NCI-H1930 (cell line): ENCODE results near the gene SERINC3.

Source experiments
- DNase-seq, 2 experiments: peaks; one replicate each; lab custom pipeline; 2025; lab: John Stamatoyannopoulos, UW

Gene SERINC3

DNA sequence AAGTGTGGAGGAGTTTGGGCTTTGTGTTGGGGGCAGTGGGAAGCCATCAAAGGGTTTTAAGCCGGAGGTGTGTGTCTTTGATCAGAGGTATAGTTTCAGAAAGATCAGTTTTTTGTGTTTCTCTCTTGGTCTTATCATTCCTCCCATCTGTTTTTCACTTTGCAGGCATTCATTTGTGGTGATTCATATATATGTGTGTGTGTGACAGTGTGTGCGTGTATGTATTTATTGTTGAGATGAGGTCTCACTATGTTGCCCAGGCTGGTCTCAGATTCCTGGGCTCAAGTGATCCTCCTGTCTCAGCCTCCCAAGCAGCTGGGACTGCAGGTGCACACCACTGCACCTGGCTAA, 11.1 kb upstream of the SERINC3 start:
- DNase-seq: no peak

DNA sequence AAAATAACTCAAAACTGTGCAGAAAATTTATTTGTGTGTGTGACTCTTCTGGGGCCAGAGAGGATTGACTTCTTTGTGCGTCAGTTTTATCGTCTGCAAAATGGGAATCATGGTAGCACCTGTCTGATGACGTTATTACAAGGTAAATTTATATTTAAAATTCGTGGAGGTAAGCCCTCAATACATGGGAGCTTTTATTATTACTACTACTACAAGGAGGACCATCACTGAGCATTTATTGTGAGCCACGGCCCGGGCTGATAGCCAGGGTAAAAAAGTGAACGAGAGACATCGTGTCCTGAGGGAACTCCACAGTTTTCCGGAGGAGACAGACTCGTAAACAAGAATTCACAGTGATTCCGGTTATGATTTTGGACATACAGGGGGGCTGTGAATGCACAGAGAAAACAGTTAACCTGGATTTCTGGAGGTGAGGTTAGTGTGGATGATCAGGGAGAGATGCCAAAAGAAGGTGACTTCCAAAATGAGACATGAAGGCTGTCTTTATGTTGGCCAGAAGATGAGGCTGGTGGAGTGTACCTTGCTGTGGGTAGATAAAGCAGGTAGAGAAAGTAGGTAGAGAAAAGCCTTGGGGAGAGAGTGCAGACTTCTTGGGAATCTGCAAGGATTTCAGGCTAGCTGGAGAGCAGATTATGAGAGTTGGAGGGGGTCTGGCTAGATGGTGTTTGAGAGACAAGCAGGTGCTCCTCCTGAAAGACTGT, 10.6 kb upstream of the SERINC3 start:
- DNase-seq: no peak

DNA sequence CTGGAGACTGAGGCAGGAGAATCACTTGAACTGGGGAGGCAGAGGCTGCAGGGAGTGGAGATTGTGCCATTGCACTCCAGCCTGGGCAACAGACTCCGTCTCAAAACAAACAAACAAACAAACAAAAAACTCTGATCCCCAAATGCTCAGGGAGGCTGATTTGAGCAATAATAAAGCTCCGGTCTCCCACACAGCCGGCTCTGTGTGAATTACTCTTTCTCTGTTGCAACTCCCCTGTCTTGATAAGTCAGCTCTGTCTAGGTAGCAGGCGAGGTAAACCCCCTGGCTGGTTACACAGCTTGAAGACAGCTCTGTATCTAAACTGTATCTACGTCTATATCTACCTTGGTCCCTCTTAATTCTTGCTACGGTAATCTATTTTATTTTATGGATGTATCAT, 6.4 kb upstream of the SERINC3 start:
- DNase-seq: no peak

DNA sequence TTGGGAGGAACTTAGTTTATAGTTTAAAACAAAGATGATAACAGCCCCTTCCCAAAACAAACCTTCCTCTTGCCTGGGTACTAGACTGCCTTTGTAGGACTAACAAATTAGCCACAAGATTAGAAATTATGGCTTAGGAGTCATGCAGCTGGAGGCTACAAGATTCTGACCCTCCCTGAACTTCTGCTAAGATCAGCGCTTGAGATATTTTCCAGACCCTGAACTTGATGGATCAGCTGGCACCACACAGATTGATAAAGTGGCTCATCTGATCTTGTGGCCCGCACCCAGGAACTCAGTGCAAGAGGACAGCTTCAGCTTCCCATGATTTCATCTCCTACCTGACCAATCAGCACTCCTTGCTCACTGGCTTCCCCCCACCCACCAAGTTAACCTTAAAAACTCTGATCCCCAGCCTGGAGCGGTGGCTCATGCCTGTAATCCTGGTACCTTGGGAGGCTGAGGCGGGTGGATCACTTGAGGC, 5.9 kb upstream of the SERINC3 start:
- DNase-seq: no peak

DNA sequence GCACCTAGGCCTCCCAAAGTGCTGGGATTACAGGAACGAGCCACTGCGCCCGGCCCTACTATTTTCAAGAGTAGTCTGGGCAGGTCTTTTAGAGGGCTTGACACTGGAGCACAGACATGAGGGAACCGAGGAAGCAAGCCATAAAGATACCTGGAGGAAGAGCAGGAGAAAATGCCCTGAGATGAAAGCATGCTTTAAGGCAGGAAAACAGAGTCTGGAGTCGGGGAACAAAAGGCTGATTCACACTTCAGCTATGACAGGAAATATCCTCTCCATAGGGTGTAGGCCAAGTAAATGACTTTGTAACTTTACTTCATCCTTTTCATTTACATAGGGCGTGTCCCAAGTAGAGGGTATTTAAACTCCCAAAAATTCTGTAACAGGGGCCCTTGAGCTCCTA, 4.3 kb upstream of the SERINC3 start:
- DNase-seq: no peak

DNA sequence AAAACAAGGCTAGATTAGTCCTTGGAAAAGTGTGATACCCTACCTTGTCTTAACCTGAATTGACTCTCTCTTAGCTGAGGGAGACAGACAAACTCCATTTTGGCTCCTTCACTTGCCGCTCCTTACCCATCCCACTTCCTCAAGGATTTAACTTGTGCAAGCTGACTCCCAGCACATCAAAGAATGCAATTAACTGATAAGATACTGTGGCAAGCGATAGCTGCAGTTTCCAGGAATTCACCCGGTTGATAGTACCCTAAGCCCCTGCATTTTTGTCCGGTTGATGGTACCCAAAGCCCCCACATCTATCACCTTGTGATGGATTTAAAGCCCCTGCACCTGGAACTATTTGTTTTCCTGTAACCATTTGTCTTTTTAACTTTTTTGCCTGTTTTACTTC, 1.9 kb upstream of the SERINC3 start:
- DNase-seq: no peak

DNA sequence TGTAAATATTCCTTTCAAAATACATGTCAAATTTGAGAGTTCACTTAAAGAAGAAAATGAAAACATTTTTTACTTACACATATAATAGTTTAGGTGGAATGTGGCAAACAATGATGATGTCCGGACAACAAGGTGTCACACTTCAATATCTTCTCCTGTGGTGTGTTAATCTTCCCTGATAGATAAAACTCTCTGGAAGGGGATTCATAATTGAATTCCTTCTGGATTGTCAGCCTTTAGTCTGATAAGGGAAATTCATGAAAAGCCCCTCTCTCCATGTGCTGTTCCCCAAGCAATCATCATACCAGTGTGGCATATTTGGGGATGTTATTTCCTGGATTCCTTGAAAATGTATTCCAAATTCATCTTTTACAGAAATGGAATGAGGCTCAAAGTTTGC, 971 bp upstream of the SERINC3 start:
- DNase-seq: no peak

DNA sequence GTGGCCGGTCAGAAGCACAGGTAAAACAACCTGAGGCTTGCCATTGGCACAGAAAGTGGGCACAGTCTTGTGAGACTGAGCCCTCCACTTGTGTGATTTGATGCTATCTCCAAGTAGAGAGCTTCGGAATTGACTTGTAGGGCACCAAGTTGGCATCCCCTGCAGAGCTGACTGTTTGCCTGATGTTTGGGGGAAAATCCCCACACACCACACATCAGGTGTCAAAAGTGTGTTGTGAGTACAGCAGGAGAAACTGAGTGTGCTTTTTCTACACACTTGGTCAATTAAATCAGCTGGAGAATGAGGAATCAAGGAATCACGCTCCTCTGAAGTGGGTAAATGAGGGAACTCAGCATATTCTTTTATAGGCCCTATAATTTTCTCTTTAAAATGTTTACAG, 989 bp downstream of the SERINC3 start:
- no peak for DNase-seq

DNA sequence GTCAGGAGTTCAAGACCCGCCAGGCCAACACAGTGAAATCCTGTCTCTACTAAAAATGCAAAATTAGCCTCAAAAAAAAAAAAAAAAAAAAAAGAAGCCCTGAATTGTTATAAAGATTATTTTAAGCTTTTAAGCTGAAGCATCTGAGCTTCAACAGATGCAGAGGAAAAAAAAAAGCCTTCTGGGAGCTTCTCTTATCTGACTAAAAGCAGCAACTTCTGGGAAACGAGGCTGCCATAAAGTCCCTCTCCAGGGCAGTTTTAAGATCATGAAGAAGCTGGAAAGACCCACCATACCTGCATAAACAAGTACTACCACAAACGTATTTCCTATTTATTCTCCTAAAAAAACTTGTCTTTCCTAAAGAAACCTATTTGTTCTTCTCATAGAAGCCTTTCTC, 3.6 kb downstream of the SERINC3 start:
- no peak for DNase-seq

DNA sequence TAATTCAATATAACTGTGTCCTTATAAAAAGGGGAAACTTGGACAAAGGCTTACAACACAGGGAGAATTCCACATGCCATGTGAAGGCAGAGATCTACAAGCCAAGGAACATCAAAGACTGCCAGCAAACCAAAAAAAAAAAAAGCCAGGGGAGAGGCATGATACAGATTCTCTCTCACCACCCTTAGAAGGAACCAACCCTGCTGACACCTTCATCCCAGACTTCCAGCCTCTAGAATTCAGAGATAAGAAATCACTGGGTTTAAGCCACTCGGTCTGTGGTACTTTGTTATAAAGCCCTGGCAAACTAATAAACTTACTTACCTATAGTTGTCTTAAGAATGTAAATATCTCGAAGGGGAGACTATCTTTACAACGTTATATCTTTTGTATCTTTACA, 4.4 kb downstream of the SERINC3 start:
- DNase-seq: no peak

DNA sequence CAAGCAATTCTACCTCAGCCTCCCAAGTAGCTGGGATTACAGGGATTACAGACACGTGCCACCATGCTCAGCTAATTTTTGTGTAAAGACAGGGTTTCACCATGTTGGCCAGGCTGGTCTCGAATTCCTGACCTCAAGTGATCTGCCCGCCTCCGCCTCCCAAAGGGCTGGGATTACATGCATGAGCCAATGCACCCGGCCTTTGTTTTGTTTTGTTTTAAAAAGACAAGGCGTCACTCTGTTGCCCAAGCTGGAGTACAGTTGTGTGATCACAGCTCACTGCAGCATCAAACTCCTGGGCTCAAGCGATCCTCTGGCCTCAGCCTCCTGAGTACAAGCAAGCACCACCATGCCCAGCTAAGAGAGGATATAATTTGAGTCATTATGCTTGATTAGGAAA, 5.4 kb downstream of the SERINC3 start:
- DNase-seq: no peak

DNA sequence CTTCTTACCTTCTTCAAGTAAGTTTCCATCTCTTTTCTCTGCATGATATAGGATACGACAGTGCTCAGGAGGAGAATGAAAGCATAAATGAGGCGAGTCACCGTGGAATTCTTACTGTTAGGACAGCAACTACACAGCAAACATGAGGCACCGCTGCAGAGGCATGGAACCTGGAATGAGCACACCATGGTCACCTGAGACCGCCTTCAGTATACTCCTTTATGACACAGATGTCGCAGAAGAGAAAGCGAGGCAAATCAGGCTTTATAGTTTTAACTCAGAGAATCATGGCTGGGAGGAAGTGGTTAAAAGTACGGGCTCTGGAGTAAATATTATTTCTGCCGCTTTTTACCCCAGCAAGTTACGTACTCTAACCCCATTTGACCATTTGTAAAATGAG, 8.0 kb downstream of the SERINC3 start:
- no peak for DNase-seq

DNA sequence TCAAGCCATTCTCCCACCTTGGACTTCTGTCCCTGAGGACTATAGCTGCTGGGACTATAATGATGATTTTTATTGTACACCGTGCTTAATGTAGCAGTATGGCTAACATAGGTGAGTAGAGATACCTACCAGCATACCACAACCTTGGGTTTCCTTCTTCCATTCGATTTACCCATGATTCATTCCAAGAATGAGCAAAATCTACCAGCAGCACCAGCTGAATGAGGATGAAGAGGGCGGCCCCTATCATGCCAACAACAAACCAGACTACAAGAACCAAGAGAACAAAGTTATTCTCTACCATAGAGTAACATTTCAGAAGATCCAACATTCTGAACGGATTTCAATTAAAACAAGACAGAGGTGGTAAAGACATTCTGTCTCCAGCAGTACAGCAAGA, 12.1 kb downstream of the SERINC3 start:
- no peak for DNase-seq

DNA sequence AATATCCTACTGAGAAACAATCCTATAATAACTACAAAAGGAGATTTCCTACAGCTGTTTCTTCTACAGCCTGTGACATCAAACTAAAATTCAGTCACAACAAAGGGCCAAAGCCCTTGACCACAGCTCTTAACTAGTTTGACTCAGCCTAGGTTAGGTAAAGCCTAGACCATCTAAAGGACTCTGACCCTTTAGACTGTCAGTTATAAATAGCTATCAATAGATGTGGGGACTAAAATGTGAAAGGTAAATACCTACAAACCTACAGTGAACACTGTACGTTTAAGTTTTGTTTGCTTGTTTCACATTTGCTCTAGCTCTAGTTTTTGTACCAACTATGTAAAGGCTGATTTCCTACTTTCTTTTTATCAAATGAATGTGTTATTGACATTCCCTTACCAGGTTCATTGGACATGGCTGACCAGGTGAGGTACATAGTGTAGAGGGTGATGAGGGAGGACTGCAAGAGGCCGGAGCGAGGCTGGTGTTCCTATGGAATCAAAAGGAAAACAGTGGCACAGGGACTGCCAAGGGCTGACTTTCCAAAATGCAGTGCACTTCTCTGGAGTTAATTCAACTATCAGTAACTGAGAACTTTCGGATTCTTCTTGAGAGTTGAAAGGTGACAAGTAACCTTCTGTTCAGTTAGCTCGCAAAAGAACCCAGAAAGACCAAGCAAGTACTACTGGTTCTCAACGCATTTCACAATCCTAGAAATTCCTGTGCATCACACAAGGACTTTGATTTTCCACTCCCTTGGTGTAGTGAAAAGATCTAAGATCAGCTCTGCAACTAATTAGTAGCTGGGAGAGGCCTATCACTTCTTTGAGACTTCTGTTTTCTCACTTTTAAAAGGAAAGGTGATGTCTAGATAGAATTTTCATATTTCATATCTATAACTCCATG, 17.2 kb downstream of the SERINC3 start:
- DNase-seq: no peak

DNA sequence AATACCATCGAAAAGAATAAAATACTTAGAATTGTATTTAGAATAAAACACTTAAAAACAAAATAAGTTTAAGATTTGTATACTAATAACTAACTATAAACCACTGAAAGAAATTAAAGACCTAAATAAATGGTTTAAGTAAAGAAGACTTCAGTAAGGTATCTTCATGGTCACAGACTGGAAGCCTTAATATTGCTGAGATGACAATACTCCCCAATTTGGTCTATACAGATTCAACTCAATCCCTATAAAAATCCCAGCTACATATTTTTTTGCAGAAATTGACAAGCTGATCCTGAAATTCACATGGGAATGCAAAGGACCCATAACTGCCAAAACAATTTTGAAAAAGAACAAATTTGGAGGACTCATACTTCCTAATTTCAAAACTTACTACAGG, 18.9 kb downstream of the SERINC3 start:
- DNase-seq: no peak

DNA sequence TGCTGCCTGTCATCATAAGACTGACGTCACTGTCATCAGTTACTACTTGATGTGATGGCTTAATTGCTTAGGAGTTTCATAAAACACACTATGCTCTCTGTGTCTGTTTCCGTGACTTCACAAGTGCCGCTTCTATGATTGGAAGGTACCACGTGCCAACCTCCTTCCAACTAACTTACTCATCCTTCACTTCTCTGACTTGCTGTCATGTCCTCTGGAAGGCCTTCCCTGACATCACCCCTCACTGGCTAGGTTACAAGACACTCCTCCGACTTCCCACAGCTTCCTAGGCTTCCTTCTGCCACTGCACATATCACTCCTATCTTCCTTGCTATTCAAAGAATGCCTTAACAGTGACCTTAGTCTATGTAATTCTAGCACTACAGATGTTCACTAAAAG, 20.4 kb downstream of the SERINC3 start:
- DNase-seq: no peak

DNA sequence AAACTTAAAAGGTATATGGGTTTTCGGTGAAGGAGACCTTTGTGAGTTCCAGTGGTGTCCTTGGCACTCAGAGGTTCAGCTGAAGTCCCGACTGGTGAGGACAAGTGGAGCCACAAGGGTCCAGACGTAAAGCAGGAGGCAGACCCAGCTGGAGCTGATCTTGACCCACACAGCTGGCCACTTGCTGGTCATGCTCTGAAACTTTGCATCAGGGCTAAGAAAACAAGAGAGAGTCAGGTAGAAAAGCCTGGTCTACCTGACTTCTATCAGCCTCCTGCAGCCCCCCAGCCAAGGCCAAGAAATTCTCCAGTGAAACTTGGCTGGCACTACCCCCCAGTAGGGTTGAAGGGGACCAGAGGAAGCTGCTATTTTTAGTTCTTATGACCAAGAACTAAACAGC, 21.6 kb downstream of the SERINC3 start:
- DNase-seq: no peak

DNA sequence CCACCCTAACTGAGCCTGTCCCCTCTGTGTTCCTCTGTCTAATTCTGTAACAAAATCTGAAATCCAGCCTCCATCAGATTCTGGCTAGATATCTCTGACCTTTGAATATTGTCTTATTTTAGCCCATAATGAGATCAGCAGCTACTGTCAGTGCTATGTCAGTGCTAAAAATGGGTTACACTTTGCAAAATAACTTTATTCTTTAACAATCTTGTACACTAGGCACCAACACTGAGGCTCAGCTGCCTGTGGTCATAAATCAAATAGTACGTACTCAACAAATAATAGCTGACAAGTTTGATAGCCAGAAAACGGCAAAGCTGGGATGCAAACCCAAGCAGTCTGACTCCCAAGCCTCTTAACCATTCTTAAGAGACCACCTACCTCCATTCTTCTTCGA, 24.1 kb downstream of the SERINC3 start:
- no peak for DNase-seq

DNA sequence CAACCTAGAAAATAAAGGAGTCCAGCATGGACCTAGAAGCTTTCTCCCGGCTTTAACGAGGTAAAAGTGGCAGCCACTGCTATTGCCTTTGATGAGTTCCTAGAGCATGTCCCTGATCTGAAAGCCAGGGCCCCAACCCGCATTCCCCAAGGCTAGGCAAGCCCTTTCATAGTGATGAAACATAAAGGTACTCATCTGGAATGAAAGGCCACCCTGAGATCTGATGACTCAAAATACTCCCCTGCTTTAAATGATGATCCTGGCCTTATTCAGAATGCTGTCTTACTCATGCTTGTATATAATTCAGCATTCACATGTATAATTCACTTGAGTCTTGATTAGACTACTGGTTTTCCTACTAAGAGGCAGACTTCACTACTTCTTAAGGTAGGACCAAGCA, 24.9 kb downstream of the SERINC3 start:
- no peak for DNase-seq

DNA sequence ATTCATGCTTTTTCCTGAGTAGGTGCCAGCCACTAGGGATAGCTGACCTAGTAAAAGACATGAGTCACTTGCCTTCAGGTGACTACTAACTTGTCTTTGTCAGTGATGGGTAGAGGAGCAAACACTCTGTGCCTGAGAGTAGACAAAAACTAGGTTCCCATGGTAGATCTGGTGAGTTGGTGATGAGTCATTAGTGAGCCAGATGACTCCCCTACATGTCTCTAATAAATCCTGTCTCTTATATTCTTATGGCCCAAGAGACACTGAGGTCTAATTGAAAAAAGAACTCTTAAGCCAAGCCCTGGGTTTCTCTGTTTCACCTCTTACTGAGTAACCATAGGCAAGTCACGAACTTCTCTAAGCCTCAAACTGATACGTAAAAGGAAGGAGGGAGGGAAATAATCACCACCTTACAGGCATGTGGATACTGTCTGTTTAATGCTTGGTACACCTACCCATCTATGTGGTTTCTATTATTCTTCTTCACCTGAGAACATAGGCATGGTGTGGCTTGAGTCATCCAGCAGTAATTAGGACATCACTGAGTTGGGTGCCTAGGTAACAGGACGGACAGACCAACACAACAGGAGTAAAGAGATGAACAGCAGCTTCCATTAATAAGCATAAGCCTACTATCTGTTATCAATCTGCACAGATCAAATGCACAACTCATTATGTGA, 25.9 kb downstream of the SERINC3 start:
- no peak for DNase-seq

DNA sequence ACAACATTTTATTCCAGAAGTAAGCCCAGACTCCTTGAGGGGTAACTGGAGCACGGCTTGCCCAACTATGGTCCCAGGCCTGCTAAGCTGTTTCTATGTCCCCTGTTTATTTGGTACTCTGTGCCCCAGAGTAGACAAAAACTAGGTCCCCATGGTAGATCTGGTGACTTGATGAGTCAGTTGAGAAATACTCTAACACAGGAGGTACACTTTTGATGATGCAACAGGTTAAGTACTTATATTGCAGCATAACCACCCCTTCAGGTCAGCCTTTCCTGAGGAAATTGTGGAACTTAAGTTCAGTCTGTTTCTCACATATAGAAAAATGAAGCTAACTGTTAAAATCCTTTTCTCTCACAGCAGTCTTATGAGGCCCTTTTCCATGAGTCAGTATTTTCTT, 26.6 kb downstream of the SERINC3 start:
- DNase-seq: no peak

DNA sequence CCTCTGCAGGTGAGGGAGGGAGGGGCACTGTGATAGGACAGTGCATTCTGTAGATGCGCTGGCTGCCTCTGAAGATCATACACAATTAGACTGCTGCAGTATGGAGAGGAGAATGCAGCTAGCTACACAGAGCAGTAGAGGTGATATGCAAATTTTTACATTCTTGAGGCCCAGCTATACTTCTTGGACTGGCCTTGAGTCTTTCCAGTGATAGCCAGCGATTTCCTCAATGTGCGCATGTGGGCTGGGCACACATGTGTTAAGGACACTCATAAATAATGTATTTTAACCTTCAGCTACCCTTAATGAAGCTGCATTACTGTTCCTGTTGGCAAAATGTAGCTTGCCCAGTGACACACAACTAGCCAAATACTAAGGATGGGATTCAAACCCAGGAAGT, 27.2 kb downstream of the SERINC3 start:
- DNase-seq: no peak

DNA sequence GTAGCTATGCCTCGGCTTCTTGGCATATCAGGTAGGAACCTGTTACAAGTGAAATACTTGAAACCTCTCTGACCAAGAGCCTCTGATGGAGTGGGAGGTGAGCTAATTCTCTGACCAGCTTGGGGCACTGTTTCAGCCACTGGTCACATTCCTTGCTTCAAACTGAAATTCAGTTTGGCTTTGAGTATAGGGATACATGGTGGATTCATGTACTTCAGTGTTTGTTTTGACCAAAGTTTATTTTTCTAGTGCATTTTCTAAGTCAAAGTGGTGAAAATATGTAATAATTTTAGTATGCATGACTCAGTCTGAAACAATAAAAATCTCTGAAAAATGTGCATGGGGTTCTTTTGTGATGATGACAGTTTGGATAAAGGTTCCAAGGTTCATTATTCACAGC, 27.6 kb downstream of the SERINC3 start:
- no peak for DNase-seq
